ENCODE measurements around the gene OR11L1.

OR11L1 gene

DNA sequence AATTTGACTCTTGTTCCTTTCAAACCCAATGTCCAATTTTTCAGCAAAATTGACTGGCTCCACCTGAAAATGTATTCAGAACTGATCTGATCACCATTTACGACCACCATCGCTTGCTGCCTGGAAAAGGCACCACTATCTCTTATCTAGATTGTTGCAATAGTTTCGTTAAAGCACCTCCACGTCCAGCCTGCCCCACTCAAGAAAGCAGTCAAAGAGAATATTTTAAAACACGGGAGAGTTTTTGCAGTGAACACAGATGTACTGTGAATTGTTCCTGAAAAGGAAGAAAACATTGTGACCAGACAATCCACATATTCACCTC lies 4.0 kb upstream of the OR11L1 start:
- POLR2A ChIA-PET (ENCODE audit: low non-redundant PET): no interaction called here
- DNase-seq (ENCODE audit: low spot score): no peak
- H3K27ac ChIP-seq: no peak overlapping the region
- TF ChIP-seq, protein P1, sequence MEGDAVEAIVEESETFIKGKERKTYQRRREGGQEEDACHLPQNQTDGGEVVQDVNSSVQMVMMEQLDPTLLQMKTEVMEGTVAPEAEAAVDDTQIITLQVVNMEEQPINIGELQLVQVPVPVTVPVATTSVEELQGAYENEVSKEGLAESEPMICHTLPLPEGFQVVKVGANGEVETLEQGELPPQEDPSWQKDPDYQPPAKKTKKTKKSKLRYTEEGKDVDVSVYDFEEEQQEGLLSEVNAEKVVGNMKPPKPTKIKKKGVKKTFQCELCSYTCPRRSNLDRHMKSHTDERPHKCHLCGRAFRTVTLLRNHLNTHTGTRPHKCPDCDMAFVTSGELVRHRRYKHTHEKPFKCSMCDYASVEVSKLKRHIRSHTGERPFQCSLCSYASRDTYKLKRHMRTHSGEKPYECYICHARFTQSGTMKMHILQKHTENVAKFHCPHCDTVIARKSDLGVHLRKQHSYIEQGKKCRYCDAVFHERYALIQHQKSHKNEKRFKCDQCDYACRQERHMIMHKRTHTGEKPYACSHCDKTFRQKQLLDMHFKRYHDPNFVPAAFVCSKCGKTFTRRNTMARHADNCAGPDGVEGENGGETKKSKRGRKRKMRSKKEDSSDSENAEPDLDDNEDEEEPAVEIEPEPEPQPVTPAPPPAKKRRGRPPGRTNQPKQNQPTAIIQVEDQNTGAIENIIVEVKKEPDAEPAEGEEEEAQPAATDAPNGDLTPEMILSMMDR (conservative IDR thresholded peaks at IDR 0.05; ENCODE audit: low read depth): no peak
- CTCF ChIA-PET: no interaction called here

DNA sequence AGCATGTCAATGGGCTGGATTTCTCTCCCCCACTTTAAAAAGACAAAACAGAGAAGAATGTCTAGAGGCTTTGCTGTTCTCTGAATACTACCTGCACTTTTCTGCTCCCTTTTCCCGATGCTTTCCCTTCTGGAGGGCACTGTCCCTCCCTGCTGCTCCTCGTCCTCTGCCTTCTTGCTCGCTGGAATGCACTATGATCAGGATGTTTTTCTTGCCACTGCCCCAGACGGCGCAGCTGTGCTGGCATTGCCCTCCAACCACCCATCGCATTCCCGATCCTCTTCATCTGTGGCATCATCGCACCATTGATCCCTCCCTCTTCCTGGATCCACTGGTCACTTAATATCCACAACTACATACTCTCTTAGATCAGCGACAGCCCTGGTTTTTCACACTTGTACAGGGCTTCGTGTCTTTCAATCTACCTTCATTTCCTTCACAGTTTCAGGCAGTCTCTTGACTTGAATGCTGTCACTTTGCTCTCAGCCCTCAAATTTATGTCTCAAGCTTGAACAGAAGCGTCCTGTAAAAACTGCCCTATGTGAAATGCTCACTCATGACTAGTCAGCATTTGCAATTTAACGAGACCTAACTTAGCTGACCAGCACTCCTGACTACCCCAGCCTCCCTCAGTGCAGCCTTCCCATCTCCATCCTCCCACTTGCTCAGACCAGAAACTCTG lies 3.5 kb upstream of the OR11L1 start:
- CTCF ChIA-PET: no interaction called here
- no peak for DNase-seq (ENCODE audit: low spot score)
- H3K27ac ChIP-seq: no peak overlapping the region
- TF ChIP-seq, protein P1 (conservative IDR thresholded peaks at IDR 0.05; ENCODE audit: low read depth): no peak
- POLR2A ChIA-PET (ENCODE audit: low non-redundant PET): no interaction called here

DNA sequence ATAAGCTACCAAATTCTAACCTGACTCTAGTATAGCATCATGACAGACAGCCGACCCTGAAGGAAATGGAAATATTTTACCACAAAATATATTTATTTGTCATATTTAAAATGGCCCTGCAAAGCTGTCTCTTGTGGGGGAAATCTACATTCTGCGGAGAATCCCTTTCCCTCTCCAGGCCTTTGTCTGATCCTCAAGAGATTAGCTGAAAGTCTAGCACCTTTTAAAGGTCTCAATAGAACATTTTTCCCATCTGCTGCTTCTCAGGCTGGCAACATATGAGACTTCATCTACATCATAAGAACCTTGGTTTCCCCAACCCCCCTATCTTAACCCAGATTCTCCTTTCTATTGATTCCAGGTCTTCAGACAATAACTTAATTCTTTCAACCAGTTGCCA lies 1.7 kb upstream of the OR11L1 start:
- ChIA-PET CTCF (no interaction called here), POLR2A (ENCODE audit: low non-redundant PET) (no interaction called here)
- DNase-seq (ENCODE audit: low spot score): no peak
- TF ChIP-seq, protein P1 (conservative IDR thresholded peaks at IDR 0.05; ENCODE audit: low read depth): no peak
- no peak overlapping the region for H3K27ac ChIP-seq

DNA sequence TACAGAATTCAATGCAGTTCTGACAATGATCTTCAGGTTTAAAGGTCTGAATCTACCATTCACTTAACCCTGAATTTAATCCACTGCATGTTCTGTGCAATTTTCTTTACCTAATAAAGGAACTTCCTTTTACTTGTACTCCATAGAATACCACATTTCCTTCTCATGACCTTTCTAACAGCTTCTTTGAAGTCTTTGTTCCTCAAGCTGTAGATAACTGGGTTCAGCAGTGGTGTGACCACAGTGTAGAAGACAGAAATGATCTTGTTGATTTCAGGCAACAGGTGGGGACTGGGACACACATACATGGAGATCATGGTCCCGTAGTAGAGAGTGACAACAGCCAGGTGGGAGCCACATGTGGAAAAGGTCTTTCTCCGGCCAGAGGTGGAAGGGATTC lies 878 bp downstream of the OR11L1 start:
- CTCF ChIA-PET: no interaction called here
- TF ChIP-seq, protein P1 (conservative IDR thresholded peaks at IDR 0.05; ENCODE audit: low read depth): no peak
- DNase-seq (ENCODE audit: low spot score): no peak
- H3K27ac ChIP-seq: no peak overlapping the region
- POLR2A ChIA-PET (ENCODE audit: low non-redundant PET): no interaction called here

DNA sequence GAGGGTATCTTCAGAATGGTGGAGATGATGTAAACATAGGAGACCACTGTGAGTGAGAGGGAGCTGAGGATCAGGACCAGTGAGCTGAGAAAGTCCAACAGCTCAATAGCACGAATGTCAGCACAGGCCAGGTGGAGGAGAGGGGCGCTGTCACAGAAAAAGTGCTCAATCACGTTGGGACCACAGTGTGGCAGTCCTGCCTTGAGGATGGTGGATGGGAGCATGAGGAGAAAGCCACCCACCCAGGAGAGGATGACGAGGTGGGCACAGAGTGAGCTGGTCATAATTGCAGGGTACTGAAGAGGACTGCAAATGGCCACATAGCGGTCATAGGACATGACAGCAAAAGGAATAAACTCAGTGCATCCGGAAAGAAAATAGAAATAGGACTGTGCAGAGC lies 8.1 kb downstream of the OR11L1 start:
- DNase-seq (ENCODE audit: low spot score): no peak
- H3K27ac ChIP-seq: no peak overlapping the region
- ChIA-PET CTCF (no interaction called here), POLR2A (ENCODE audit: low non-redundant PET) (no interaction called here)
- TF ChIP-seq, protein P1 (conservative IDR thresholded peaks at IDR 0.05; ENCODE audit: low read depth): no peak

DNA sequence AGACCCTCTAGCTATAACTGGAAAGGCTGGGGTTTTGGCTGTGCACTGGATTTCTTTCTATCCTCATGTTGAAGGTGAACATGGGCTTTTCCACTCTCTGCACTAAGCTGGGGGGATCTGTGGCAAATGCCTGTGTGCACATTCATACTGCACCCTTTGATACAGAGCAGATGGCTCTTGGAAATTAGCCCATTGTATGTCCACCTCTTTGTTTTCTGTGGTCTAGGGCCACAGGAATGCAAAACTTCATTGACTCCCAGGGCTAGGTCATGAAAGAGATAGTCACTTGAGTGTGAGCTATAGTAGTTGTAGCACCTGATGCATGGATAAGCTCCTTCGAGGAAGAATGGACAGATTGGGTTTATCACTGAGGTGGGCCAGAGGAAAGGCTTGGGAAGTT lies 12.0 kb downstream of the OR11L1 start:
- TF ChIP-seq, protein P1 (conservative IDR thresholded peaks at IDR 0.05; ENCODE audit: low read depth): no peak
- POLR2A ChIA-PET (ENCODE audit: low non-redundant PET): no interaction called here
- DNase-seq (ENCODE audit: low spot score): no peak
- CTCF ChIA-PET: no interaction called here
- H3K27ac ChIP-seq: no peak overlapping the region

DNA sequence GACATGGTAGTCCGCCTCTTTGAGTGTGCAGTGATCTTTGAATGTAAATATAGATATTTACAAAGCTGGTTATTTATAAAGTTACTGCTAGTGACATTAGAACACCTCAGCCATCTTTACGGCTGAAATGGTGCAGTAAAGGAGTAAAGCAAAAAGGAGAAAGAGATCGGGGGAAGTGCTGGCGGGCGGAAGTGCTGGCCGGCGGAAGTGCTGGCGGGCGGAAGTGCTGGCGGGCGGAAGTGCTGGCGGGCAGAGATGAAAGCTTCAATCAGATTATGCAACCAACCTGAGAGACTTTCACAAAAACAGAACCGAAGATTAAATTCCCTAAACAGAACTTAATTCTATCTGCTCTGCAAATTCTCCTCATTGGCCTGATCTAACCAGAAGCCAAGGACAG lies 16.3 kb downstream of the OR11L1 start:
- DNase-seq (ENCODE audit: low spot score): no peak
- H3K27ac ChIP-seq: no peak overlapping the region
- TF ChIP-seq, protein P1 (conservative IDR thresholded peaks at IDR 0.05; ENCODE audit: low read depth): no peak
- ChIA-PET POLR2A (ENCODE audit: low non-redundant PET) (no interaction called here), CTCF (no interaction called here)

Data from RWPE1 (cell line).